CD14-positive monocyte (primary cell): ENCODE measurements around the gene TMEM198. TPM values are rescaled to one million over a fixed set of nuclear protein-coding genes. Genes with fewer than 3 reads are reported as not detected.

ENCODE experiments used
- DNase-seq, 3 donors: peaks; one replicate each; pipeline ENCODE4 v3.0.0-alpha.2; 2011 to 2022
- H2AFZ ChIP-seq: 2 replicates; pipeline ENCODE4 v1.6.0; 2012; ENCODE audit warnings: mild to moderate bottlenecking, low read depth, low read length, inconsistent platforms; ENCODE audit not compliant: insufficient read depth, poor library complexity, severe bottlenecking
- H3K27ac ChIP-seq, 2 donors: 1 replicate in 1 of 2; 2 replicates in 1 of 2; pipeline ENCODE4 v1.5.1; 2012 to 2013; ENCODE audit warnings: low read length in 2 of 2, control low read depth in 1 of 2, inconsistent platforms in 1 of 2, low read depth in 1 of 2, mild to moderate bottlenecking in 1 of 2
- H3K27me3 ChIP-seq, 2 donors: one replicate each; pipeline versions ENCODE4 v1.6.0 to v1.6.1; 2011 to 2013; ENCODE audit warnings: low read length in 2 of 2; ENCODE audit not compliant: control insufficient read depth in 2 of 2, insufficient read depth in 2 of 2
- H3K36me3 ChIP-seq, 2 donors: replicated peaks in 1 of 2; 1 replicate in 1 of 2; 2 replicates in 1 of 2; pipeline versions ENCODE4 v1.5.1 to v1.6.1; 2012 to 2013; ENCODE audit warnings: low read length in 2 of 2, control low read depth in 1 of 2, inconsistent platforms in 1 of 2, mild to moderate bottlenecking in 1 of 2; ENCODE audit not compliant: insufficient read depth in 2 of 2, control insufficient read depth in 1 of 2
- H3K4me1 ChIP-seq, 2 donors: 1 replicate in 1 of 2; 2 replicates in 1 of 2; pipeline versions ENCODE4 v1.5.1 to v1.6.1; 2012 to 2013; ENCODE audit warnings: low read length in 2 of 2, control low read depth in 1 of 2, inconsistent platforms in 1 of 2, mild to moderate bottlenecking in 1 of 2, moderate library complexity in 1 of 2; ENCODE audit not compliant: insufficient read depth in 2 of 2, control insufficient read depth in 1 of 2
- H3K4me2 ChIP-seq: replicated peaks from 2 replicates; pipeline ENCODE3; 2012; ENCODE audit warnings: low read length, moderate library complexity, mild to moderate bottlenecking; ENCODE audit not compliant: poor library complexity, severe bottlenecking; ENCODE audit errors: extremely low read depth
- H3K4me3 ChIP-seq, 3 experiments: fragments of 200-600 bp in 1 of 3; sonication (generic) in 1 of 3; replicated peaks in 1 of 3; 1 replicate in 2 of 3; 2 replicates in 1 of 3; pipeline ENCODE4 v1.5.1; 2011 to 2013; ENCODE audit warnings: low read length in 3 of 3, mild to moderate bottlenecking in 3 of 3, control low read depth in 2 of 3, low read depth in 2 of 3, inconsistent platforms in 1 of 3, moderate library complexity in 1 of 3
- H3K79me2 ChIP-seq: 2 replicates; pipeline ENCODE4 v1.6.0; 2012; ENCODE audit warnings: mild to moderate bottlenecking, control low read depth, inconsistent platforms, low read length, moderate library complexity; ENCODE audit not compliant: insufficient read depth
- H3K9ac ChIP-seq: 2 replicates; pipeline ENCODE4 v1.6.0; 2017; ENCODE audit warnings: low read length, mild to moderate bottlenecking; ENCODE audit not compliant: insufficient read depth, poor library complexity, severe bottlenecking
- H3K9me3 ChIP-seq, 2 donors: replicated peaks in 1 of 2; 1 replicate in 1 of 2; 2 replicates in 1 of 2; pipeline versions ENCODE4 v1.5.1 to v1.6.1; 2012 to 2013; ENCODE audit warnings: low read length in 2 of 2, control low read depth in 1 of 2; ENCODE audit not compliant: control insufficient read depth in 1 of 2, insufficient read depth in 1 of 2
- H4K20me1 ChIP-seq: 2 replicates; pipeline ENCODE4 v1.6.0; 2012; ENCODE audit warnings: mild to moderate bottlenecking, low read length, control low read depth, moderate library complexity; ENCODE audit not compliant: insufficient read depth
- H3K27ac Mint-ChIP-seq, 7 donors: one replicate each; pipeline ENCODE4 v1.8.0; 2020; ENCODE audit warnings: mild to moderate bottlenecking in 7 of 7, mixed read lengths in 7 of 7, moderate library complexity in 6 of 7, inconsistent platforms in 2 of 7
- H3K27me3 Mint-ChIP-seq, 3 donors: one replicate each; pipeline ENCODE4 v1.8.0; 2021 to 2022; ENCODE audit warnings: low read depth in 3 of 3, mild to moderate bottlenecking in 3 of 3, mixed read lengths in 3 of 3, moderate library complexity in 3 of 3, inconsistent platforms in 1 of 3
- H3K36me3 Mint-ChIP-seq, 2 donors: one replicate each; pipeline ENCODE4 v1.8.0; 2020; ENCODE audit warnings: mixed read lengths in 2 of 2, inconsistent platforms in 1 of 2, mild to moderate bottlenecking in 1 of 2
- H3K4me1 Mint-ChIP-seq: one replicate; pipeline ENCODE4 v1.8.0; 2020; ENCODE audit warnings: mild to moderate bottlenecking, mixed read lengths
- H3K4me3 Mint-ChIP-seq, 2 donors: one replicate each; pipeline ENCODE4 v1.8.0; 2020; ENCODE audit warnings: mild to moderate bottlenecking in 2 of 2, mixed read lengths in 2 of 2, moderate library complexity in 1 of 2
- H3K9me3 Mint-ChIP-seq, 7 donors: one replicate each; pipeline ENCODE4 v1.8.0; 2020 to 2022; ENCODE audit warnings: mixed read lengths in 7 of 7, mild to moderate bottlenecking in 6 of 7, moderate library complexity in 6 of 7, inconsistent platforms in 2 of 7
- WGBS: methylation state at CpG from one replicate; pipeline ENCODE4 v1.1.5; 2013; ENCODE audit warnings: missing lambda C conversion rate; ENCODE audit not compliant: insufficient coverage; 5-methylcytosine and 5-hydroxymethylcytosine counted together
- intact Hi-C, 2 donors: fragments of 100-400 bp; cut with micrococcal nuclease; formaldehyde crosslinking; loops; one replicate each; pipeline versions ENCODE4 v1.15.0 to v1.15.1; 2023
- polyA plus RNA-seq, 3 donors: library from polyadenylated mRNA; depleted of rRNA in 1 of 3; unstranded in 2 of 3; stranded (reverse) in 1 of 3; fragments of 300-500 nt in 2 of 3; fragments of >200 nt in 1 of 3; fragmentation: Illumina TruSeq in 2 of 3; gene quantifications; 1 replicate in 2 of 3; 2 replicates in 1 of 3; pipeline ENCODE4 v1.2.3, GENCODE V29; 2012 to 2021
- TF ChIP-seq, protein P1 (sequence below): fragments of 200-600 bp; IDR thresholded peaks from one replicate; pipeline ENCODE4 v1.8.0; 2022; ENCODE audit warnings: antibody characterized with exemption, mild to moderate bottlenecking

TMEM198 gene
- polyA plus RNA-seq, 3 donors, result not detected

DNA sequence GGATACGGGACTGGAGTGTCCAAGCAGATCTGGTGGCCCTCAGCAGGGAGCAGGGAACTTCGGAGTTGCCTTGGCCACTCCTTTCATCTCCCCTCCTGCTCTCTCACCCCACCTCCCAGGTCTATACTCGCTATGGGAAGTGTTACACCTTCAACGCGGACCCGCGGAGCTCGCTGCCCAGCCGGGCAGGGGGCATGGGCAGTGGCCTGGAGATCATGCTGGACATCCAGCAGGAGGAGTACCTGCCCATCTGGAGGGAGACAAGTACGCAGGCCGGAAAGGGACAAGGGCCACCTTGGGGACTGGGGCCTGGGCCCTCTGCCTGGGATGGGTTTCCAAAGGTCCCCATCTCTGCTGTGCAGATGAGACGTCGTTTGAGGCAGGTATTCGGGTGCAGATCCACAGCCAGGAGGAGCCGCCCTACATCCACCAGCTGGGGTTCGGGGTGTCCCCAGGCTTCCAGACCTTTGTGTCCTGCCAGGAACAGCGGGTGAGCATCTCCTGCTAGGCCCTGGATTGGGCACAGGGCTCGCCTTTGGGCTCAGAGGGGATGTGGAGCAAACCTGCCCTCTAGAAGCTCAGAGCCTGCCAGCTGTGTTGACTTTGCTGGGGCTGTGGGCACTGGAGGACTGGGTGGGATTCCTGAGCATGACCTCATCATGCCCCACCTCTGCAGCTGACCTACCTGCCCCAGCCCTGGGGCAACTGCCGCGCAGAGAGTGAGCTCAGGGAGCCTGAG is 12.0 kb upstream of the TMEM198 start:
- H3K4me2 ChIP-seq, result no peak overlapping the region
- H3K9me3 ChIP-seq, result no peaks in the 10 kb centered on the region
- H3K79me2 ChIP-seq, result no peaks in the 10 kb centered on the region
- no peak overlapping the region for H2AFZ ChIP-seq
- no peaks in the 10 kb centered on the region for H3K36me3 Mint-ChIP-seq
- no peak for DNase-seq
- no peak overlapping the region for H3K27ac Mint-ChIP-seq
- 84% methylated on average over 20 of the region's 20 CpGs for whole genome bisulfite sequencing
- H3K27ac ChIP-seq, result no peak overlapping the region
- H4K20me1 ChIP-seq, result no peaks in the 10 kb centered on the region
- H3K4me3 Mint-ChIP-seq, result peak overlapping the region in 1 of 2 donors; percentile 40
- no peaks in the 10 kb centered on the region for H3K36me3 ChIP-seq
- H3K9ac ChIP-seq, result no peak overlapping the region
- intact Hi-C loops, result loop anchor here (2.0 to 5.0 kb wide), 4 partner anchors 35 to 129 kb away; partner anchors contain the start of gene GMPPA (in 1 of the 2)
- TF ChIP-seq, protein P1, sequence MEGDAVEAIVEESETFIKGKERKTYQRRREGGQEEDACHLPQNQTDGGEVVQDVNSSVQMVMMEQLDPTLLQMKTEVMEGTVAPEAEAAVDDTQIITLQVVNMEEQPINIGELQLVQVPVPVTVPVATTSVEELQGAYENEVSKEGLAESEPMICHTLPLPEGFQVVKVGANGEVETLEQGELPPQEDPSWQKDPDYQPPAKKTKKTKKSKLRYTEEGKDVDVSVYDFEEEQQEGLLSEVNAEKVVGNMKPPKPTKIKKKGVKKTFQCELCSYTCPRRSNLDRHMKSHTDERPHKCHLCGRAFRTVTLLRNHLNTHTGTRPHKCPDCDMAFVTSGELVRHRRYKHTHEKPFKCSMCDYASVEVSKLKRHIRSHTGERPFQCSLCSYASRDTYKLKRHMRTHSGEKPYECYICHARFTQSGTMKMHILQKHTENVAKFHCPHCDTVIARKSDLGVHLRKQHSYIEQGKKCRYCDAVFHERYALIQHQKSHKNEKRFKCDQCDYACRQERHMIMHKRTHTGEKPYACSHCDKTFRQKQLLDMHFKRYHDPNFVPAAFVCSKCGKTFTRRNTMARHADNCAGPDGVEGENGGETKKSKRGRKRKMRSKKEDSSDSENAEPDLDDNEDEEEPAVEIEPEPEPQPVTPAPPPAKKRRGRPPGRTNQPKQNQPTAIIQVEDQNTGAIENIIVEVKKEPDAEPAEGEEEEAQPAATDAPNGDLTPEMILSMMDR, result no peak
- H3K4me1 Mint-ChIP-seq, result no peaks in the 10 kb centered on the region
- H3K4me1 ChIP-seq, result no peaks in the 10 kb centered on the region
- H3K27me3 Mint-ChIP-seq, result peaks cover 42 to 49% (median 47%) of the 10 kb centered on the region in 3 donors
- peaks cover 0 to 2% (median 0%) of the 10 kb centered on the region in 7 donors for H3K9me3 Mint-ChIP-seq
- H3K27me3 ChIP-seq, result peaks cover 13 to 20% of the 10 kb centered on the region in 2 donors
- H3K4me3 ChIP-seq, result no peak overlapping the region

DNA sequence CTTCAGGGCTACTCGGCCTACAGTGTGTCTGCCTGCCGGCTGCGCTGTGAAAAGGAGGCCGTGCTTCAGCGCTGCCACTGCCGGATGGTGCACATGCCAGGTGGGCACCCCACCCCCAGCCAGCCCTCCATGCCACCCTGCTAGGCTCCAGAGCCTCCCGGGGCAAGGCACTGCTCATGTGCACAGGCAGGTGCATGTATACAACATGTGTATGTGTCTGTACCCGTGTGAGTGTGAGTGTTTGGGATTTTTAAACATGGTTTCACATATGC is 11.5 kb upstream of the TMEM198 start:
- H3K36me3 Mint-ChIP-seq, result no peaks in the 10 kb centered on the region
- no peak overlapping the region for H3K4me3 Mint-ChIP-seq
- H3K4me3 ChIP-seq, result no peak overlapping the region
- no peaks in the 10 kb centered on the region for H3K9me3 ChIP-seq
- 94% methylated on average over 5 of the region's 8 CpGs for WGBS
- peaks cover 0 to 2% (median 0%) of the 10 kb centered on the region in 7 donors for H3K9me3 Mint-ChIP-seq
- no peak overlapping the region for H3K9ac ChIP-seq
- H3K36me3 ChIP-seq, result no peaks in the 10 kb centered on the region
- no peaks in the 10 kb centered on the region for H4K20me1 ChIP-seq
- no peaks in the 10 kb centered on the region for H3K4me1 Mint-ChIP-seq
- TF ChIP-seq, protein P1, result no peak
- no peak overlapping the region for H3K27ac ChIP-seq
- H3K4me1 ChIP-seq, result no peaks in the 10 kb centered on the region
- H3K4me2 ChIP-seq, result no peak overlapping the region
- no peak for DNase-seq
- H2AFZ ChIP-seq, result no peak overlapping the region
- intact Hi-C loops, result loop anchor here (5.0 kb wide), 3 partner anchors 35 to 75 kb away; partner anchors contain the start of gene GMPPA (in 1 of the 2)
- H3K27me3 ChIP-seq, result peaks cover 13 to 18% of the 10 kb centered on the region in 2 donors
- H3K27me3 Mint-ChIP-seq, result peaks cover 41 to 45% (median 44%) of the 10 kb centered on the region in 3 donors
- H3K27ac Mint-ChIP-seq, result no peak overlapping the region
- no peaks in the 10 kb centered on the region for H3K79me2 ChIP-seq
